COLO829 (cell line): ENCODE data around the gene RASSF4.
A peak's percentile ranks its signal among the peaks of the same experiment; 100 is the strongest.

ENCODE experiments used
- DNase-seq: peaks from one replicate; pipeline ENCODE4 v3.0.0; 2012; ENCODE audit warnings: low spot score

The RASSF4 gene

GRCh38 chr10:44976352-44977198 lies 17.0 kb downstream of the RASSF4 start:
- no peak for DNase-seq

GRCh38 chr10:44977287-44978212 lies 17.9 kb downstream of the RASSF4 start:
- DNase-seq = no peak

GRCh38 chr10:44978213-44978569 lies 18.6 kb downstream of the RASSF4 start:
- no peak for DNase-seq

- DNase-seq = peak; percentile 66
These were observed 19.1 kb downstream of the RASSF4 start, which contains the start of gene DEPP1 for GRCh38 chr10:44978570-44979280. TSS of gene DEPP1 (minus strand) at chr10:44978809. CDS start at chr10:44978030, 779 bp downstream.

- DNase-seq = no peak
These were observed 19.9 kb downstream of the RASSF4 start for GRCh38 chr10:44979281-44980191.

- no peak for DNase-seq
These were observed 20.9 kb downstream of the RASSF4 start for GRCh38 chr10:44980309-44981171.

- peak; percentile 66 for DNase-seq
These were observed 21.8 kb downstream of the RASSF4 start for GRCh38 chr10:44981172-44982113.

GRCh38 chr10:44982114-44982460 lies 22.5 kb downstream of the RASSF4 start:
- DNase-seq = no peak

- no peak for DNase-seq
These were observed 22.9 kb downstream of the RASSF4 start for GRCh38 chr10:44982496-44982895.

- DNase-seq = no peak
These were observed 23.7 kb downstream of the RASSF4 start for GRCh38 chr10:44983066-44983894.

GRCh38 chr10:44983895-44984278 lies 24.3 kb downstream of the RASSF4 start:
- no peak for DNase-seq

GRCh38 chr10:44984671-44985101 lies 25.1 kb downstream of the RASSF4 start:
- DNase-seq = no peak

GRCh38 chr10:44985175-44985681 lies 25.6 kb downstream of the RASSF4 start:
- DNase-seq = no peak

- no peak for DNase-seq
These were observed 26.6 kb downstream of the RASSF4 start for GRCh38 chr10:44986179-44986578.

GRCh38 chr10:44986670-44987069 lies 27.1 kb downstream of the RASSF4 start:
- peak; percentile 3 for DNase-seq

- no peak for DNase-seq
These were observed 29.5 kb downstream of the RASSF4 start for GRCh38 chr10:44988957-44989585.

GRCh38 chr10:44989597-44990301 lies 30.1 kb downstream of the RASSF4 start:
- DNase-seq = no peak
